Esophagus muscularis mucosa (tissue), 4 donors: ENCODE measurements around the gene HUWE1. TPM values are rescaled to one million over a fixed set of nuclear protein-coding genes. Genes with fewer than 3 reads are reported as not detected.
"Not testable (repeated sequence)": the region's sequence is repeated elsewhere in the genome, so short reads cannot be mapped to it uniquely, and the experiment has no call there.

Source experiments
- DNase-seq: peaks from one replicate; pipeline ENCODE4 v3.0.0-alpha.2; 2017; ENCODE audit errors: extremely low spot score
- H3K27ac ChIP-seq, 4 donors: fragments of 200-600 bp; sonication (generic); replicated peaks in 1 of 4; 1 replicate in 3 of 4; 2 replicates in 1 of 4; pipeline ENCODE4 v1.5.1; 2016 to 2019; ENCODE audit warnings: mild to moderate bottlenecking in 1 of 4
- H3K27me3 ChIP-seq, 4 donors: fragments of 200-600 bp; sonication (generic); one replicate each; pipeline versions ENCODE4 v1.5.1 to v1.6.0; 2016 to 2019
- H3K36me3 ChIP-seq, 4 donors: fragments of 200-600 bp; sonication (generic); one replicate each; pipeline ENCODE4 v1.5.1; 2016 to 2019
- H3K4me1 ChIP-seq, 4 donors: fragments of 200-600 bp; sonication (generic); one replicate each; pipeline ENCODE4 v1.5.1; 2016 to 2019
- H3K4me3 ChIP-seq, 4 donors: fragments of 200-600 bp; sonication (generic); 1 replicate in 2 of 4; 2 replicates in 2 of 4; pipeline ENCODE4 v1.5.1; 2016 to 2019; ENCODE audit warnings: mild to moderate bottlenecking in 4 of 4, moderate library complexity in 1 of 4
- H3K9me3 ChIP-seq, 4 donors: fragments of 200-600 bp; sonication (generic); 1 replicate in 3 of 4; 2 replicates in 1 of 4; pipeline ENCODE4 v1.5.1; 2016 to 2019
- EP300 ChIP-seq: sonication (generic); formaldehyde crosslinking; IDR thresholded peaks from one replicate; pipeline ENCODE4 v1.6.1; 2017; ENCODE audit warnings: antibody characterized with exemption
- POLR2A ChIP-seq: fragments of 450-650 bp; IDR thresholded peaks from one replicate; pipeline ENCODE4 v1.6.1; 2017; ENCODE audit warnings: antibody characterized with exemption, moderate library complexity, mild to moderate bottlenecking, low read depth
- POLR2AphosphoS5 ChIP-seq, 2 donors: sonication (generic); formaldehyde crosslinking; IDR thresholded peaks; one replicate each; pipeline ENCODE4 v1.6.1; 2017; ENCODE audit warnings: antibody characterized with exemption in 2 of 2
- WGBS: methylation state at CpG from one replicate; pipeline ENCODE4 v1.1.5; 2018; 5-methylcytosine and 5-hydroxymethylcytosine counted together
- intact Hi-C: fragments of 100-400 bp; cut with DNase I; formaldehyde crosslinking; loops from one replicate; pipeline ENCODE4 v1.15.1; 2023
- total RNA-seq, 4 donors: library from RNA; depleted of rRNA; stranded (reverse); fragments of >200 nt; gene quantifications; one replicate each; pipeline versions ENCODE4 v1.1.0 to v1.2.1, GENCODE V29; 2016
- TF ChIP-seq, protein P1 (sequence below), 3 experiments: fragments of 200-600 bp in 2 of 3; fragments of 450-650 bp in 1 of 3; sonication (generic) in 2 of 3; IDR thresholded peaks; one replicate each; pipeline ENCODE4 v1.5.1; 2017 to 2019; ENCODE audit warnings: antibody characterized with exemption in 3 of 3, mild to moderate bottlenecking in 2 of 3, moderate library complexity in 1 of 3

Gene HUWE1
- total RNA-seq, 4 donors from 2014 or later: 100 to 149 (median 129) TPM

DNA sequence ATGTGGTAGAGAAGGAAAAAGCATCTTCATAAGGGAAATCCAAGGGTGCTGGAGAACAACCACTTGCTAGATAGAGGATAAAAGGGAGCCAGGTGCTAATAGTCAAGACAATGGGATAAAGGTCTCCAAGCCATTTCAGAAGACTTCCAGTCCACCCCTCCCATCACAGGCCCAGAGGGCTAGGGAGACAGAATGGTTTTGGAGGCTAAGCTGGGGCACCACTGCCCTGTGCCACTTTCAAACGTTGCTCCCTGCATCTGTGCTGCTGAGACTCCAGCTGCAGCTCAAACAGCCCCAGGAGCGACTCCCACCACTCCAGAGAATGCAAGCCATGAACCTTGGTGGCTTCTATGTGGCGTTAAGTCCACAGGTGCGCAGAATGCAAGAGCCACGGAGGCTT is 38.4 kb upstream of the HUWE1 start:
- no peak overlapping the region for H3K4me3 ChIP-seq
- WGBS: 81% methylated on average over 5 of the region's 5 CpGs
- intact Hi-C loops: no loop called here

DNA sequence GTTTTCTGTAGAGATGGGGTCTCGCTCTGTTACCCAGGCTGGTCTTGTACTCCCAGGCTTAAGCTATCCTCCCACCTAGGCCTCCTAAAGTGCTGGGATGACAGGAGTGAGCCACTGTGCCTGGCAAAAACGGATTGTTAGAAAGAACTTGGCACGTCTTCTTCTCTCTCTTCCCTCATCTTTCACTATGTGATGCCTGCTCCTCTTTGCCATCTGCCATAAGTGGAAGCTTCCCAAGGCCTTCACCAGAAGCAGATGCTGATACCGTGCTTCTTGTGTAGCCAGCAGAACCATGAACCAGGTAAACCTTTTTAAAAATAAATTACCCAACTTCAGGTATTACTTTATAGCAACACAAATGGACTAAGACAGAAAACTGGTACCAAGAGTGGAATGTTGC is 36.9 kb upstream of the HUWE1 start:
- no peak for DNase-seq
- Histone ChIP-seq H3K4me1 (no peaks in the 10 kb centered on the region), H3K9me3 (no peaks in the 10 kb centered on the region), H3K36me3 (no peaks in the 10 kb centered on the region), H3K27me3 (no peaks in the 10 kb centered on the region), H3K4me3 (no peak overlapping the region), H3K27ac (no peak overlapping the region)
- TF ChIP-seq EP300: no peak
- no peak for TF ChIP-seq POLR2AphosphoS5 (IDR thresholded peaks at IDR 0.05)
- TF ChIP-seq, protein P1, sequence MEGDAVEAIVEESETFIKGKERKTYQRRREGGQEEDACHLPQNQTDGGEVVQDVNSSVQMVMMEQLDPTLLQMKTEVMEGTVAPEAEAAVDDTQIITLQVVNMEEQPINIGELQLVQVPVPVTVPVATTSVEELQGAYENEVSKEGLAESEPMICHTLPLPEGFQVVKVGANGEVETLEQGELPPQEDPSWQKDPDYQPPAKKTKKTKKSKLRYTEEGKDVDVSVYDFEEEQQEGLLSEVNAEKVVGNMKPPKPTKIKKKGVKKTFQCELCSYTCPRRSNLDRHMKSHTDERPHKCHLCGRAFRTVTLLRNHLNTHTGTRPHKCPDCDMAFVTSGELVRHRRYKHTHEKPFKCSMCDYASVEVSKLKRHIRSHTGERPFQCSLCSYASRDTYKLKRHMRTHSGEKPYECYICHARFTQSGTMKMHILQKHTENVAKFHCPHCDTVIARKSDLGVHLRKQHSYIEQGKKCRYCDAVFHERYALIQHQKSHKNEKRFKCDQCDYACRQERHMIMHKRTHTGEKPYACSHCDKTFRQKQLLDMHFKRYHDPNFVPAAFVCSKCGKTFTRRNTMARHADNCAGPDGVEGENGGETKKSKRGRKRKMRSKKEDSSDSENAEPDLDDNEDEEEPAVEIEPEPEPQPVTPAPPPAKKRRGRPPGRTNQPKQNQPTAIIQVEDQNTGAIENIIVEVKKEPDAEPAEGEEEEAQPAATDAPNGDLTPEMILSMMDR (IDR thresholded peaks at IDR 0.05): no peak
- TF ChIP-seq POLR2A: no peak
- intact Hi-C loops: no loop called here
- 71% methylated on average over 4 of the region's 4 CpGs for WGBS

More for the DNA sequence above, 38.4 kb upstream of the HUWE1 start:
- Histone ChIP-seq H3K27me3 (no peaks in the 10 kb centered on the region), H3K36me3 (no peaks in the 10 kb centered on the region), H3K27ac (no peak overlapping the region), H3K9me3 (no peaks in the 10 kb centered on the region), H3K4me1 (no peaks in the 10 kb centered on the region)
- no peak for TF ChIP-seq EP300
- TF ChIP-seq, protein P1 (IDR thresholded peaks at IDR 0.05): no peak
- no peak for TF ChIP-seq POLR2AphosphoS5 (IDR thresholded peaks at IDR 0.05)
- TF ChIP-seq POLR2A: no peak
- no peak for DNase-seq

DNA sequence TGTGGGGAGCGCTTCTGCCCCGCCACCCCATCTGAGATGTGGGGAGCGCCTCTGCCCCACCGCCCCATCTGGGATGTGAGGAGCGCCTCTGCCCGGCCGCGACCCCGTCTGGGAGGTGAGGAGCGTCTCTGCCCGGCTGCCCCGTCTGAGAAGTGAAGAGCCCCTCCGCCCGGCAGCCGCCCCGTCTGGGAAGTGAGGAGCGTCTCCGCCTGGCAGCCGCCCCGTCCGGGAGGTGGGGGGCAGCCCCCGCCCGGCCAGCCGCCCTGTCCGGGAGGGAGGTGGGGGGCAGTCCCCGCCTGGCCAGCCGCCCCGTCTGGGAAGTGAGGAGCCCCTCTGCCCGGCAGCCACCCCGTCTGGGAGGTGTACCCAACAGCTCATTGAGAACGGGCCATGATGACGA is 35.1 kb upstream of the HUWE1 start:
- H3K27me3 ChIP-seq, H3K4me1 ChIP-seq, intact Hi-C loops, H3K36me3 ChIP-seq, H3K4me3 ChIP-seq, DNase-seq, H3K9me3 ChIP-seq, H3K27ac ChIP-seq: not testable (repeated sequence)
- no CpG with 5 or more reads among the region's 32 CpGs for WGBS

DNA sequence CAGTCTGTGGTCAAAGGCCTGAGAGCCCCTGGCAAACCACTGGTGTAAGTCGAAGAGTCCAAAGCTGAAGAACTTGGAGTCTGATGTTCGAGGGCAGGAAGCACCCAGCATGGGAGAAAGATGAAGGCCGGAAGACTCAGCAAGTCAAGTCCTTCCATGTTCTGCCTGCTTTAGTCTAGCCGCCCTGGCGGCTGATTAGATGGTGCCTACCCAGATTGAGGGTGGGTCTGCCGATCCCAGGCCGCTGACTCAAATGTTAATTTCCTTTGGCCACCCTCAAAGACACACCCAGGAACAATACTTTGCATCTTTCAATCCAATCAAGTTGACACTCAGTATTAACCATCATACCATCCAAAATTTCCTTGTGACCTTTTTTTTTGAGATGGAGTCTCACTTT is 33.1 kb upstream of the HUWE1 start:
- WGBS: 74% methylated on average over 7 of the region's 7 CpGs
- H3K4me3 ChIP-seq, H3K4me1 ChIP-seq, DNase-seq, intact Hi-C loops, H3K27ac ChIP-seq, H3K27me3 ChIP-seq, H3K9me3 ChIP-seq, H3K36me3 ChIP-seq: not testable (repeated sequence)

DNA sequence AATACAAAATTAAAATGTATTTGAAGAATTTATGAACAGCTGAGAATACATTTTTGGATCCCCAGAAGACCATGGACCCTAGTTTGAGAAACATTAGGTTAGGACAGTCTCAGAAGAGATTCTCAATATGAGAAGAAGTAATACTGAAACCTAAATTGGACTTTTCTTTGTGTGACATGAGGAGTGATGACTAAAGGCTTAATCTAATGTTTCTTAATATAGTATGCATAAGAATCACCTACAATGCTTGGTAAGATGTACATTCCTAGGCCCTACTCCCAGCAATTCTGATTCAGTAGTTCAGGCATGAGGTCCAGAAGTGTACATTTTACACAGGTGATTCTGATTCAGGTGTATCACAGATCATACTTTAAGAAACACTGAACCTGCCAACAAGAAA is 31.6 kb upstream of the HUWE1 start:
- no peak for TF ChIP-seq POLR2AphosphoS5 (IDR thresholded peaks at IDR 0.05)
- TF ChIP-seq POLR2A: no peak
- TF ChIP-seq, protein P1 (IDR thresholded peaks at IDR 0.05): no peak
- TF ChIP-seq EP300: no peak
- Histone ChIP-seq H3K36me3 (no peaks in the 10 kb centered on the region), H3K9me3 (no peaks in the 10 kb centered on the region), H3K27me3 (no peaks in the 10 kb centered on the region), H3K27ac (no peak overlapping the region), H3K4me1 (no peaks in the 10 kb centered on the region), H3K4me3 (no peak overlapping the region)
- DNase-seq: no peak
- intact Hi-C loops: no loop called here

DNA sequence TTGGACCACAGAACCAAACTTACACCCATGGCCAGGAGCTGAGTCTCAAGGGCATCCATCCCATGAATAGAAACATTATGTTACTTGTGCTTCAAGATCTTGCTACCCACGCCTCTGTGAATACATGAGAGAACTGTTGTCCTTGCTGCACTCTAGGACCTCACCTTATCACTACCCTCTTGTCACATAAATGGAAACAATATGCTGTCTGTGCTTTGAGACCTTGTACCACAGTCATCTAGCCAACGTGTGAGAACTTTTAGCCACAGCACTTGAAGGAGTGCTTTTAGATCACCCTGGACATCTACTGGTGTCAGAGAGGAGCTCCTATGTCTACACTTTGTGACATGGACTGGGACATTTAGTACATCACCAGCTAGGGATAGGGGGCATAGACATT is 30.7 kb upstream of the HUWE1 start:
- TF ChIP-seq, protein P1 (IDR thresholded peaks at IDR 0.05): no peak
- TF ChIP-seq POLR2AphosphoS5 (IDR thresholded peaks at IDR 0.05): no peak
- no peak overlapping the region for H3K4me3 ChIP-seq
- no peak for DNase-seq
- intact Hi-C loops: no loop called here
- H3K9me3 ChIP-seq: peaks cover 0 to 2% (median 0%) of the 10 kb centered on the region in 4 donors
- H3K4me1 ChIP-seq: no peaks in the 10 kb centered on the region
- no peaks in the 10 kb centered on the region for H3K27me3 ChIP-seq
- H3K27ac ChIP-seq: no peak overlapping the region
- no peaks in the 10 kb centered on the region for H3K36me3 ChIP-seq
- WGBS: 72% methylated on average over 2 of the region's 2 CpGs
